Gastroesophageal sphincter (tissue), 4 donors: Measurements from ENCODE around the gene IQCC. TPM values are rescaled to one million over a fixed set of nuclear protein-coding genes. Genes with fewer than 3 reads are reported as not detected.

Source experiments
- ATAC-seq: fragments of 150-250 bp; one replicate; pipeline ENCODE4 v1.9.1; 2016; ENCODE audit warnings: mild to moderate bottlenecking, moderate library complexity
- H3K27ac ChIP-seq, 4 donors: fragments of 200-600 bp; sonication (generic) in 3 of 4; 1 replicate in 3 of 4; 2 replicates in 1 of 4; pipeline ENCODE4 v1.5.1; 2016 to 2019
- H3K27me3 ChIP-seq: fragments of 200-600 bp; sonication (generic); one replicate; pipeline ENCODE4 v1.5.1; 2019
- H3K36me3 ChIP-seq, 2 donors: fragments of 200-600 bp; sonication (generic); one replicate each; pipeline ENCODE4 v1.5.1; 2019; ENCODE audit warnings: control low read depth in 1 of 2
- H3K4me1 ChIP-seq, 3 donors: fragments of 200-600 bp; sonication (generic); 1 replicate in 2 of 3; 2 replicates in 1 of 3; pipeline ENCODE4 v1.5.1; 2016 to 2019; ENCODE audit warnings: control low read depth in 2 of 3
- H3K4me3 ChIP-seq, 2 donors: fragments of 200-600 bp; sonication (generic); one replicate each; pipeline ENCODE4 v1.5.1; 2019; ENCODE audit warnings: mild to moderate bottlenecking in 1 of 2, moderate library complexity in 1 of 2
- H3K9me3 ChIP-seq, 3 donors: fragments of 200-600 bp; sonication (generic); one replicate each; pipeline ENCODE4 v1.5.1; 2017 to 2019; ENCODE audit warnings: control low read depth in 2 of 3
- EP300 ChIP-seq: sonication (generic); formaldehyde crosslinking; IDR thresholded peaks from one replicate; pipeline ENCODE4 v1.6.1; 2017; ENCODE audit warnings: antibody characterized with exemption, mild to moderate bottlenecking
- POLR2A ChIP-seq, 2 donors: fragments of 450-650 bp; IDR thresholded peaks; one replicate each; pipeline ENCODE4 v1.6.1; 2017; ENCODE audit warnings: antibody characterized with exemption in 2 of 2, mild to moderate bottlenecking in 2 of 2, moderate library complexity in 1 of 2
- POLR2AphosphoS5 ChIP-seq: sonication (generic); formaldehyde crosslinking; IDR thresholded peaks from one replicate; pipeline ENCODE4 v1.6.1; 2017; ENCODE audit warnings: antibody characterized with exemption
- WGBS, 2 donors: methylation state at CpG; one replicate each; pipeline ENCODE4 v1.1.5; 2018; ENCODE audit warnings: low coverage in 1 of 2; 5-methylcytosine and 5-hydroxymethylcytosine counted together
- total RNA-seq, 4 donors: library from RNA; depleted of rRNA; stranded (reverse); fragments of >200 nt; gene quantifications; one replicate each; pipeline ENCODE4 v1.1.0, GENCODE V29; 2016
- TF ChIP-seq, protein P1 (sequence below), 4 experiments: fragments of 200-600 bp in 2 of 4; fragments of 450-650 bp in 2 of 4; sonication (generic) in 1 of 4; IDR thresholded peaks; one replicate each; pipeline ENCODE4 v1.5.1; 2017 to 2019; ENCODE audit warnings: antibody characterized with exemption in 4 of 4, mild to moderate bottlenecking in 2 of 4, moderate library complexity in 2 of 4

IQCC gene
- total RNA-seq, 4 donors from 2014 or later: 0.69 to 1.9 (median 1.3) TPM

DNA sequence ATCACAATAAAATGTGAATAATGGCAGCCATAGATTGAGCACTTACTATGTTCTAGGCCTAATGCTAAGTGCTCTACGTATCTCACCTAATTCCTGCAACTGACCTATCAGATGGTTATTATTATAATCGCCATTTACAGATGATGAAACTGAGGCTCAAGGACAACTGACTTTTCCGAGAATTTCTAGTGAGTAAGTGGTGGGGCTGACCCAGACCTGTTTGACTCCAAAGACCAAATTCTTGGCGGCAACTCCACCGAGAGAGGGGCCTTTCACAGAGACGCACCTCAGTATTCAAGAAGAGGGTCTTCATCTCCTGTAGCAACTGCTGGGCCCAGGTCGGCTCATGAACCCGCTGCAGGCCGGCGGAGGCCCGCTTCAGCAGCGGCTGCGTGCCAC lies 16.1 kb downstream of the IQCC start:
- Histone ChIP-seq H3K4me1 (peaks cover 6 to 41% (median 20%) of the 10 kb centered on the region in 3 donors), H3K27ac (peak overlapping the region; percentile 85 to 92 (median 91)), H3K27me3 (no peaks in the 10 kb centered on the region), H3K9me3 (no peaks in the 10 kb centered on the region), H3K4me3 (peak overlapping the region; percentile 65 to 96), H3K36me3 (peaks cover 0 to 67% of the 10 kb centered on the region in 2 donors)
- peak; percentile 37 for ATAC-seq
- no peak for TF ChIP-seq EP300
- TF ChIP-seq POLR2A (IDR thresholded peaks at IDR 0.05): no peak
- no peak for TF ChIP-seq POLR2AphosphoS5
- TF ChIP-seq, protein P1, sequence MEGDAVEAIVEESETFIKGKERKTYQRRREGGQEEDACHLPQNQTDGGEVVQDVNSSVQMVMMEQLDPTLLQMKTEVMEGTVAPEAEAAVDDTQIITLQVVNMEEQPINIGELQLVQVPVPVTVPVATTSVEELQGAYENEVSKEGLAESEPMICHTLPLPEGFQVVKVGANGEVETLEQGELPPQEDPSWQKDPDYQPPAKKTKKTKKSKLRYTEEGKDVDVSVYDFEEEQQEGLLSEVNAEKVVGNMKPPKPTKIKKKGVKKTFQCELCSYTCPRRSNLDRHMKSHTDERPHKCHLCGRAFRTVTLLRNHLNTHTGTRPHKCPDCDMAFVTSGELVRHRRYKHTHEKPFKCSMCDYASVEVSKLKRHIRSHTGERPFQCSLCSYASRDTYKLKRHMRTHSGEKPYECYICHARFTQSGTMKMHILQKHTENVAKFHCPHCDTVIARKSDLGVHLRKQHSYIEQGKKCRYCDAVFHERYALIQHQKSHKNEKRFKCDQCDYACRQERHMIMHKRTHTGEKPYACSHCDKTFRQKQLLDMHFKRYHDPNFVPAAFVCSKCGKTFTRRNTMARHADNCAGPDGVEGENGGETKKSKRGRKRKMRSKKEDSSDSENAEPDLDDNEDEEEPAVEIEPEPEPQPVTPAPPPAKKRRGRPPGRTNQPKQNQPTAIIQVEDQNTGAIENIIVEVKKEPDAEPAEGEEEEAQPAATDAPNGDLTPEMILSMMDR (IDR thresholded peaks at IDR 0.05): no peak
- 5 to 18% methylated on average over 3 to 9 of the region's 13 CpGs for WGBS, 2 donors

DNA sequence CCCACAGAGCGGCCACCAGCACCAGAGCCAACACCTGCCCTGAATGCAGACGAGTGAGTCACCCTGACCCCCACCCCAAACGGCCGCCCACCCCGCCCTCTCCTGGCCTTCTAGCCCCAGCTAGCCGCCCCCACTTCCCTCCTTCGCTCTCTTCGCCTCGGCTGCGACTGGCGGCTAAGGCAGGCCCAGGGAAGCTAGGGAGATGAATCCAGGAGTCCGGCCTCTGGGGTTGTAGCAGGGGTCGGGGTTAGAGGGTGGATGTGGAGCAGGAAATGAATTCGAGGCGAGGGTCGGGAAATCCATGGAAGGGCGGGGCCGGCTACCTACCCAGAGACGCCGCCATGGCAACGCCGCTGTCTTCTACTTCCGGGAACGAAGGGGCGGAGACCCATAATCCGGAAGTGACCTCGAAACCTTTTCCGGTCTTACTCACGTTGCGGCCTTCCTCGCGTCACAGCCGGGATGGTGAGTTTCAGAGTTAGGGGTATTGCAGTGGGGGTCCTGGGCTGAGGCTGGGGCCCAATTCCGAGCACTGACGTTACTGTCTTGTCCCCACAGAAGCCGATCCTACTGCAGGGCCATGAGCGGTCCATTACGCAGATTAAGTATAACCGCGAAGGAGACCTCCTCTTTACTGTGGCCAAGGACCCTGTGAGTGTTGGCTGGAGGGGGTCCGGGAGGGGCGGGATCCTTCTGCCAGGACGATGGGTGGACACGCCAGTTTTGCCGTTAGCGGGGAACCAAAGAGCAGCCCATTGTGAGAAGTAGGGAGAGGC lies 16.7 kb downstream of the IQCC start, which contains the start of the genes EIF3I and TMEM234:
TSS of gene EIF3I (plus strand) at position 428 of the 776 bp plus-strand sequence. CDS start at position 463, 35 bp downstream.
TSS of gene TMEM234 (minus strand) at position 374 of the 776 bp plus-strand sequence. CDS start at position 343, 31 bp downstream.
- Histone ChIP-seq H3K36me3 (peaks cover 0 to 67% of the 10 kb centered on the region in 2 donors), H3K4me3 (peak within 1 kb of the TSS; percentile 65 to 96), H3K27me3 (no peaks in the 10 kb centered on the region), H3K4me1 (peaks cover 6 to 41% (median 20%) of the 10 kb centered on the region in 3 donors), H3K27ac (peak within 1 kb of the TSS; percentile 85 to 92 (median 91)), H3K9me3 (no peaks in the 10 kb centered on the region)
- ATAC-seq: peak; percentile 97
- TF ChIP-seq POLR2A (IDR thresholded peaks at IDR 0.05) (peak; percentile 62 to 65), EP300 (no peak), POLR2AphosphoS5 (peak; percentile 95)
- TF ChIP-seq, protein P1 (IDR thresholded peaks at IDR 0.05): no peak
- WGBS, 2 donors: 0% methylated on average over 28 of the region's 46 CpGs; no CpG with 5 or more reads in 1 of the 2 donors

DNA sequence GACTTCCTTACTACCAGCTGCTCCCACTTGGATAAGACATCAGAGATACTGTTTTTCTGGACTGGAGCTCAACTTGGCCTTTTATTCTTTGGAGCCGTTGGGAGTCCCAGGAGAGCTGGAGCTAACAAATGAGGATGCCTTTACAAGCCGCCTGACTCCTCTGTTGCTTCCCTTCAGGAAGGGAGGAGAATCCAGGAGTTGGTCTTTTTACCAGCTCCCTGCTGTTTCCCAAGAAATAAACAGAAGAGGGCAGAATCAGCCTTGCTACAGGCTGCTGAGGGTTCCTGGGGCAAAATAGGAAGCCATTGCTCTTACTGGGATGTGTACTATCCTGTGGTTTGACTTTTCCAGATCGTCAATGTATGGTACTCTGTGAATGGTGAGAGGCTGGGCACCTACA lies 18.2 kb downstream of the IQCC start:
- ATAC-seq: no peak
- peak overlapping the region in 3 of 4 donors; percentile 90 to 92 (median 92) for H3K27ac ChIP-seq
- H3K27me3 ChIP-seq: no peaks in the 10 kb centered on the region
- peak overlapping the region in 1 of 2 donors; percentile 96 for H3K4me3 ChIP-seq
- no peak for TF ChIP-seq POLR2A (IDR thresholded peaks at IDR 0.05)
- TF ChIP-seq POLR2AphosphoS5: no peak
- TF ChIP-seq EP300: no peak
- TF ChIP-seq, protein P1 (IDR thresholded peaks at IDR 0.05): no peak
- H3K9me3 ChIP-seq: no peaks in the 10 kb centered on the region
- H3K36me3 ChIP-seq: peaks cover 0 to 69% of the 10 kb centered on the region in 2 donors
- WGBS, 2 donors: 57% methylated on average over 3 of the region's 3 CpGs; no CpG with 5 or more reads in 1 of the 2 donors
- H3K4me1 ChIP-seq: peaks cover 6 to 41% (median 20%) of the 10 kb centered on the region in 3 donors

DNA sequence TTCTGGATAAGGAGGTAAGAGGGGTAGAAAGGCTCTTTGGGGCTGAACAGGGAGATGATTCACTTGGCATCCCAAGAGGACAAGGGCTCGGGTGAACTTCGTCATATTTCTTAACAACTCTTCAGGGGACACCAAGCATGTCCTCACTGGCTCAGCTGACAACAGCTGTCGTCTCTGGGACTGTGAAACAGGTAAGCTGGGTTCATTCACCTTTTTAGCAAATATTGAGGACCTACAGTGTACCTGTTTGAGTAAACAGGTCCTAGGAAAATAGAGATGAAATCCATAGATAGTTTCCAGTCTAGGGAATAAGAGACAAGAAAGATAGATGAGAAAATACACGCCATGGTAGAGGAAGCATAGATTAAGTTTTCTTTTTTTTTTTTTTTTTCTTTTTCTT lies 18.8 kb downstream of the IQCC start:
- H3K4me1 ChIP-seq: peaks cover 6 to 41% (median 20%) of the 10 kb centered on the region in 3 donors
- 89 to 90% methylated on average over 2 to 4 of the region's 4 CpGs for WGBS, 2 donors
- H3K27ac ChIP-seq: peak overlapping the region in 2 of 4 donors; percentile 92
- H3K4me3 ChIP-seq: no peak overlapping the region
- H3K27me3 ChIP-seq: no peaks in the 10 kb centered on the region
- H3K9me3 ChIP-seq: no peaks in the 10 kb centered on the region
- H3K36me3 ChIP-seq: peaks cover 0 to 69% of the 10 kb centered on the region in 2 donors
- TF ChIP-seq, protein P1 (IDR thresholded peaks at IDR 0.05): no peak
- no peak for TF ChIP-seq POLR2AphosphoS5
- no peak for TF ChIP-seq EP300
- TF ChIP-seq POLR2A (IDR thresholded peaks at IDR 0.05): no peak
- ATAC-seq: no peak
